GM23338 (cell line): ENCODE measurements around the gene MAGI3. TPM values are rescaled to one million over a fixed set of nuclear protein-coding genes. Genes with fewer than 3 reads are reported as not detected.

Experiments used
- ATAC-seq: fragments of 200-7000 bp; cut with Tn5 transposase; 3 replicates; pipeline ENCODE4 v1.9.1; 2020
- DNase-seq: peaks from one replicate; pipeline ENCODE4 v3.0.0-alpha.2; 2015; ENCODE audit warnings: low spot score
- H2AFZ ChIP-seq: fragments of 200-600 bp; sonication (generic); 2 replicates; pipeline ENCODE4 v1.8.0; 2016; ENCODE audit warnings: antibody characterized with exemption, mild to moderate bottlenecking, moderate library complexity
- H3F3A ChIP-seq: fragments of 200-600 bp; sonication (generic); replicated peaks from 2 replicates; pipeline ENCODE4 v1.8.0; 2017; ENCODE audit warnings: antibody characterized with exemption, mixed run types, low read depth
- H3K27ac ChIP-seq: fragments of 200-600 bp; sonication (generic); 2 replicates; pipeline ENCODE4 v1.6.1; 2016; ENCODE audit warnings: low read depth
- H3K27me3 ChIP-seq: fragments of 200-600 bp; sonication (generic); 2 replicates; pipeline ENCODE4 v1.8.0; 2016; ENCODE audit warnings: mild to moderate bottlenecking, mixed run types, moderate library complexity; ENCODE audit not compliant: insufficient read depth
- H3K36me3 ChIP-seq: fragments of 200-600 bp; sonication (generic); 2 replicates; pipeline ENCODE4 v1.8.0; 2016; ENCODE audit warnings: mild to moderate bottlenecking; ENCODE audit not compliant: insufficient read depth
- H3K4me1 ChIP-seq: fragments of 200-600 bp; sonication (generic); 2 replicates; pipeline ENCODE4 v1.8.0; 2016; ENCODE audit warnings: mild to moderate bottlenecking, moderate library complexity; ENCODE audit not compliant: insufficient read depth
- H3K4me2 ChIP-seq: fragments of 200-600 bp; sonication (generic); 2 replicates; pipeline ENCODE4 v1.7.1; 2017; ENCODE audit warnings: mixed run types
- H3K4me3 ChIP-seq: fragments of 200-600 bp; sonication (generic); 2 replicates; pipeline ENCODE4 v1.6.1; 2016; ENCODE audit warnings: mixed run types
- H3K79me2 ChIP-seq: fragments of 200-600 bp; sonication (generic); replicated peaks from 2 replicates; pipeline ENCODE4 v1.8.0; 2017; ENCODE audit warnings: mild to moderate bottlenecking; ENCODE audit not compliant: insufficient read depth
- H3K9me2 ChIP-seq: fragments of 200-600 bp; sonication (generic); 2 replicates; pipeline ENCODE4 v1.8.0; 2017; ENCODE audit not compliant: insufficient read depth
- H4K20me1 ChIP-seq: fragments of 200-600 bp; sonication (generic); replicated peaks from 2 replicates; pipeline ENCODE4 v1.8.0; 2017; ENCODE audit warnings: mild to moderate bottlenecking; ENCODE audit not compliant: insufficient read depth
- H3K27ac Mint-ChIP-seq: 2 replicates; pipeline ENCODE4 v1.8.0; 2020; ENCODE audit warnings: inconsistent platforms, mild to moderate bottlenecking, moderate library complexity, mixed read lengths
- H3K27me3 Mint-ChIP-seq: 3 replicates; pipeline ENCODE4 v1.8.0; 2022; ENCODE audit warnings: low read depth, mild to moderate bottlenecking, moderate library complexity, mixed read lengths, inconsistent platforms; ENCODE audit not compliant: insufficient read depth, poor library complexity
- H3K36me3 Mint-ChIP-seq: 3 replicates; pipeline ENCODE4 v1.8.0; 2021; ENCODE audit warnings: low read depth, mild to moderate bottlenecking, inconsistent platforms, moderate library complexity, mixed read lengths
- H3K4me1 Mint-ChIP-seq: 3 replicates; pipeline ENCODE4 v1.8.0; 2020; ENCODE audit warnings: mild to moderate bottlenecking, inconsistent platforms, mixed read lengths
- H3K4me3 Mint-ChIP-seq: 3 replicates; pipeline ENCODE4 v1.8.0; 2021; ENCODE audit warnings: moderate library complexity, mild to moderate bottlenecking, inconsistent platforms, mixed read lengths
- H3K9me3 Mint-ChIP-seq: 3 replicates; pipeline ENCODE4 v1.8.0; 2020; ENCODE audit warnings: moderate library complexity, mild to moderate bottlenecking, inconsistent platforms, mixed read lengths
- CREB1 ChIP-seq: fragments of 250-450 bp; sonication (Bioruptor Pico); IDR thresholded peaks from 2 replicates; pipeline ENCODE4 v1.5.0; 2020; ENCODE audit warnings: low read depth, mild to moderate bottlenecking, moderate library complexity
- CTCF ChIP-seq, 2 experiments: fragments of 200-600 bp in 1 of 2; sonication (generic) in 1 of 2; conservative IDR thresholded peaks; 2 replicates each; pipeline versions ENCODE4 v1.5.1 to v1.6.1; 2016 to 2017; ENCODE audit warnings: antibody characterized with exemption in 2 of 2, low read depth in 2 of 2, mild to moderate bottlenecking in 2 of 2, moderate library complexity in 1 of 2
- ETS1 ChIP-seq: IDR thresholded peaks from 2 replicates; pipeline ENCODE4 v1.6.1; 2016; ENCODE audit warnings: antibody characterized with exemption
- EZH2 ChIP-seq: fragments of 200-600 bp; sonication (generic); IDR thresholded peaks from one replicate; pipeline ENCODE4 v1.8.0; 2017; ENCODE audit warnings: antibody characterized with exemption, mild to moderate bottlenecking, low read depth; ENCODE audit not compliant: unreplicated experiment
- EZH2phosphoT487 ChIP-seq: fragments of 200-600 bp; sonication (generic); IDR thresholded peaks from one replicate; pipeline ENCODE4 v1.8.1; 2018; ENCODE audit warnings: antibody characterized with exemption; ENCODE audit not compliant: unreplicated experiment
- JUNB ChIP-seq: IDR thresholded peaks from one replicate; pipeline ENCODE4 v1.6.1; 2016; ENCODE audit warnings: antibody characterized with exemption; ENCODE audit not compliant: unreplicated experiment
- NANOG ChIP-seq: IDR thresholded peaks from 2 replicates; pipeline ENCODE4 v1.6.1; 2016; ENCODE audit warnings: antibody characterized with exemption, borderline replicate concordance
- POLR2AphosphoS5 ChIP-seq: IDR thresholded peaks from 2 replicates; pipeline ENCODE4 v1.6.1; 2016; ENCODE audit warnings: antibody characterized with exemption, low read depth
- STAT1 ChIP-seq: IDR thresholded peaks from one replicate; pipeline ENCODE4 v1.6.1; 2016; ENCODE audit warnings: antibody characterized with exemption; ENCODE audit not compliant: unreplicated experiment
- ZNF114 ChIP-seq: fragments of 250-450 bp; sonication (Bioruptor Pico); IDR thresholded peaks from 2 replicates; pipeline ENCODE4 v1.5.0; 2020; ENCODE audit warnings: mild to moderate bottlenecking, moderate library complexity
- ZNF331 ChIP-seq: fragments of 250-450 bp; sonication (Bioruptor Pico); IDR thresholded peaks from 2 replicates; pipeline ENCODE4 v1.5.0; 2020; ENCODE audit warnings: low read depth, mild to moderate bottlenecking, moderate library complexity
- ZNF462 ChIP-seq: fragments of 250-450 bp; sonication (Bioruptor Pico); IDR thresholded peaks from 2 replicates; pipeline ENCODE4 v1.5.0; 2020; ENCODE audit warnings: mild to moderate bottlenecking, moderate library complexity
- polyA plus RNA-seq: library from polyadenylated mRNA; unstranded; fragments of >200 nt; fragmentation: Nextera tagmentation; extraction: Ambion mirVana; gene quantifications from 2 replicates; pipeline ENCODE4 v1.2.1, GENCODE V29; 2016
- total RNA-seq: library from RNA; depleted of rRNA; stranded (reverse); fragments of >200 nt; shearing (Covaris generic); gene quantifications from 2 replicates; pipeline ENCODE4 v1.2.3, GENCODE V29; 2014
- TF ChIP-seq, protein P1 (sequence below): IDR thresholded peaks from one replicate; pipeline ENCODE4 v1.6.1; 2018; ENCODE audit warnings: antibody characterized with exemption; ENCODE audit not compliant: unreplicated experiment

The MAGI3 gene
- total and polyA plus RNA-seq, 2 experiments from 2014 or later, result 3.9 to 10.0 TPM

DNA sequence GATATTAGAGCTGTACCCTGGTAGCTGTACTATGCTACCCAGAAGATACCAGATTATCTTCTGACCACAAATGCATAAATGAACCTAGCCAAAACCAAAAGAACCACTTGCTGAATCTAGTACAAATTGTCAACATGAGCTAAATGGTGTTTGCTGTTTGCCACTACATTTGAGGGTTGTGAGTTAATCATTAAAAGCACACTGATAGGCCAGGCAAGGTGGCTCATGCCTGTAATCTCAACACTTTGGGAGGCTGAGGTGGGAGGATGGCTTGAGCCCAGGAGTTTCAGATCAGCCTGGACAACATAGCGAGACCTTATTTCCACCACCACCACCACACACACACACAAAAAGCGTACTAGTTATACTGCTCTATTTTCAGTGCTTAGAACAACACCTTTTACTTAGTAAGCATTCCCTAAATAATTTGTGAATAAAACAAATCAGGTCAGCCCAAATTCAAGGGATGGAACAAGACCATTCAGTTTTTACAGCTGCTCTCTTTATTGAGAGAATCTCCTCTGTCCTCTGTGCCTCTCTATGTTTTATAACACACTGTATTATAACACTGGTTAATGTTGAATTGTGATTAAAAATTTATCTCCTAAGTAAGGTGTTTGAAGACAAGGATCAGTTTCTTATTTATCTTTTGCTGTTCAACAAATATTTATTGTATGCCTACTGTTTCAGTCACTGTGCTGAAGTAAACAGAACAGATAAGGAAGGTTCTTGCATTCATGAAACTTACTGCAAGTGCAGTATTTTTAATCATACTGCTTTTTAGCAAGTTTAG lies 44.0 kb downstream of the MAGI3 start:
- no peaks in the 10 kb centered on the region for H3K36me3 Mint-ChIP-seq
- H3K27ac ChIP-seq, result no peak overlapping the region
- no peak overlapping the region for H3K4me3 Mint-ChIP-seq
- no peak for TF ChIP-seq STAT1
- TF ChIP-seq ZNF114, result no peak
- no peak for TF ChIP-seq NANOG
- TF ChIP-seq EZH2phosphoT487, result no peak
- TF ChIP-seq JUNB, result no peak
- no peak for TF ChIP-seq EZH2
- TF ChIP-seq CTCF (conservative IDR thresholded peaks at IDR 0.05; ENCODE audit: low read depth in 2 of 2), result no peak
- no peak for TF ChIP-seq CREB1 (CRISPR knock-in tag)
- no peak for TF ChIP-seq ZNF462
- TF ChIP-seq, protein P1, sequence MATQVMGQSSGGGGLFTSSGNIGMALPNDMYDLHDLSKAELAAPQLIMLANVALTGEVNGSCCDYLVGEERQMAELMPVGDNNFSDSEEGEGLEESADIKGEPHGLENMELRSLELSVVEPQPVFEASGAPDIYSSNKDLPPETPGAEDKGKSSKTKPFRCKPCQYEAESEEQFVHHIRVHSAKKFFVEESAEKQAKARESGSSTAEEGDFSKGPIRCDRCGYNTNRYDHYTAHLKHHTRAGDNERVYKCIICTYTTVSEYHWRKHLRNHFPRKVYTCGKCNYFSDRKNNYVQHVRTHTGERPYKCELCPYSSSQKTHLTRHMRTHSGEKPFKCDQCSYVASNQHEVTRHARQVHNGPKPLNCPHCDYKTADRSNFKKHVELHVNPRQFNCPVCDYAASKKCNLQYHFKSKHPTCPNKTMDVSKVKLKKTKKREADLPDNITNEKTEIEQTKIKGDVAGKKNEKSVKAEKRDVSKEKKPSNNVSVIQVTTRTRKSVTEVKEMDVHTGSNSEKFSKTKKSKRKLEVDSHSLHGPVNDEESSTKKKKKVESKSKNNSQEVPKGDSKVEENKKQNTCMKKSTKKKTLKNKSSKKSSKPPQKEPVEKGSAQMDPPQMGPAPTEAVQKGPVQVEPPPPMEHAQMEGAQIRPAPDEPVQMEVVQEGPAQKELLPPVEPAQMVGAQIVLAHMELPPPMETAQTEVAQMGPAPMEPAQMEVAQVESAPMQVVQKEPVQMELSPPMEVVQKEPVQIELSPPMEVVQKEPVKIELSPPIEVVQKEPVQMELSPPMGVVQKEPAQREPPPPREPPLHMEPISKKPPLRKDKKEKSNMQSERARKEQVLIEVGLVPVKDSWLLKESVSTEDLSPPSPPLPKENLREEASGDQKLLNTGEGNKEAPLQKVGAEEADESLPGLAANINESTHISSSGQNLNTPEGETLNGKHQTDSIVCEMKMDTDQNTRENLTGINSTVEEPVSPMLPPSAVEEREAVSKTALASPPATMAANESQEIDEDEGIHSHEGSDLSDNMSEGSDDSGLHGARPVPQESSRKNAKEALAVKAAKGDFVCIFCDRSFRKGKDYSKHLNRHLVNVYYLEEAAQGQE, result no peak
- TF ChIP-seq ETS1, result no peak
- no peak for TF ChIP-seq POLR2AphosphoS5
- no peak for TF ChIP-seq ZNF331 (CRISPR knock-in tag)
- H3K79me2 ChIP-seq, result no peaks in the 10 kb centered on the region
- H3F3A ChIP-seq, result no peaks in the 10 kb centered on the region
- no peak for DNase-seq
- H2AFZ ChIP-seq, result no peak overlapping the region
- H3K27me3 ChIP-seq, result no peaks in the 10 kb centered on the region
- no peaks in the 10 kb centered on the region for H3K36me3 ChIP-seq
- no peak overlapping the region for H3K4me3 ChIP-seq
- H3K9me3 Mint-ChIP-seq, result no peaks in the 10 kb centered on the region
- ATAC-seq, result no peak
- H3K4me2 ChIP-seq, result no peak overlapping the region
- 0 out of 2 replicates have a peak, but pooled peaks cover 4% of the 10 kb centered on the region for H4K20me1 ChIP-seq
- no peak overlapping the region for H3K27ac Mint-ChIP-seq
- no peaks in the 10 kb centered on the region for H3K27me3 Mint-ChIP-seq
- no peaks in the 10 kb centered on the region for H3K4me1 ChIP-seq
- H3K9me2 ChIP-seq, result no peaks in the 10 kb centered on the region
- peaks cover 9% of the 10 kb centered on the region; the same call in 2 of the 3 replicates for H3K4me1 Mint-ChIP-seq
